GM19438 (cell line): ENCODE results near the gene UTF1.

Experiments used
- ATAC-seq: cut with Tn5 transposase; IDR thresholded peaks from one replicate; pipeline ENCODE4 v1.9.1; 2021; ENCODE audit warnings: low read depth; ENCODE audit not compliant: unreplicated experiment

Gene UTF1, protein sequence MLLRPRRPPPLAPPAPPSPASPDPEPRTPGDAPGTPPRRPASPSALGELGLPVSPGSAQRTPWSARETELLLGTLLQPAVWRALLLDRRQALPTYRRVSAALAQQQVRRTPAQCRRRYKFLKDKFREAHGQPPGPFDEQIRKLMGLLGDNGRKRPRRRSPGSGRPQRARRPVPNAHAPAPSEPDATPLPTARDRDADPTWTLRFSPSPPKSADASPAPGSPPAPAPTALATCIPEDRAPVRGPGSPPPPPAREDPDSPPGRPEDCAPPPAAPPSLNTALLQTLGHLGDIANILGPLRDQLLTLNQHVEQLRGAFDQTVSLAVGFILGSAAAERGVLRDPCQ

DNA sequence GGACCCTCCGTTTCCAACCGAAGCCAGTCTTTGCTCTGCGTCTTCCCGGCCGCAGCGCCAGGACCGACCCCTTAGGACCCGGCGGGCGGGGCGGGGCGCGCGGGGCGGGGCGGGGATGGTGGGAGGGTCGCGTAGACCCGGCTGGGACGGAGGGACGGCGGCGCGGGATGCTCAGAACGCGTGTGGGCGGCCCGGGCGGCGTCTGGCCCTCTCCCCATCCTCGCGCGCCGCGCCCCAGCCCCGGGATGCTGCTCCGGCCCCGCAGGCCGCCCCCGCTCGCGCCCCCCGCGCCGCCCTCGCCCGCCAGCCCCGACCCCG, at the start of gene UTF1:
Gene UTF1 (plus strand): TSS at position 174 of the 318 bp plus-strand sequence. CDS start 72 bp downstream, at position 246.
- no peak for ATAC-seq

DNA sequence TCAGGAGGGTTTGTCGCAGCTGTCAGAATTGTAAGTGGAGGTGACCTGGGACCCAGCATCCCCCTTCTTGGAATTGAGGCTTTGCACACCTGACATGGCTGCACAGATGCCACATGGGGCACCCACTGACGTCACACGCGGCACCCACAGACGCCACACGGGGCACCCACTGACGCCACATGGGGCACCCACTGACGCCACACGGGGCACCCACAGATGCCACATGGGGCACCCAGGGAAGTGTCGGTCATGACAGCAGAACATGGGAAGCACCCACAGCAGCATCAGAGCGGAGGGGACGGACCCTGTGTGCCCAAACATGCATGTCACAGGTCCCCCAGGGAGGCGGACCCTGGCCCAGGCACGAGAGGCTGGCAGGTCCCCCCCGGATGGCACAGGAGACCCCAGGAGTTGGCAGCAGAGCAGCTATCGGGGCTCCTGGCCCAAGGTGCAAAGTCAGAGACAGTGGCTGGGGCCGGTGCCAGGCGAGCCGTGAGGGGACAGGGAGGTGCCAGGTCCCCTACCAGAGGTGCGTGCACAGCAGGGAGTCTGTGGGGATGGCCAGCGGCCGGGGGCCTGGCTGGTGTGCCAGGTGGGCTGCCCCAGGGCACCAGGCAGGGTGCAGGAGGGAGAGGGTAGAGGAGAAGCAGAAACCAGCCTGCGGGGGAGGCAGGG, 48.9 kb upstream of the UTF1 start:
- no peak for ATAC-seq

DNA sequence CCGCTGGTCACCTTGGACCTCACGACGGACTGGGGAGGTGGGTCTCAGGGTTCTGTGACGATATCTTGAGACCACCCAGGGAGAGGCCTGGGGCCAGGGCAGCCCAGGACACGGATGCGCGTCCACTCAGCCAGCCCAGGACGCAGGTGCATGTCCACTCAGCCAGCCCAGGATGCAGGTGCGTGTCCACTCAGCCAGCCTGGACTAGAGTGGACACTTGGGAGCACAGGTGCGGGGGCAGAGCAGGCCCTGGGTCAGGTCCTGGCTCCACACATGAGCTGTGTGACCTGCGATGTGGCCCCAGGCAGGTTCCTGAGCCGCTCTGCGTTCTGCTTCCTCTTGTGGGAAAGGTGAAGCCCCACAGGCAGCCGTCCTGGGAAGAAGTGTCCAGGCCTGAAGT, 47.8 kb upstream of the UTF1 start:
- ATAC-seq, result no peak

DNA sequence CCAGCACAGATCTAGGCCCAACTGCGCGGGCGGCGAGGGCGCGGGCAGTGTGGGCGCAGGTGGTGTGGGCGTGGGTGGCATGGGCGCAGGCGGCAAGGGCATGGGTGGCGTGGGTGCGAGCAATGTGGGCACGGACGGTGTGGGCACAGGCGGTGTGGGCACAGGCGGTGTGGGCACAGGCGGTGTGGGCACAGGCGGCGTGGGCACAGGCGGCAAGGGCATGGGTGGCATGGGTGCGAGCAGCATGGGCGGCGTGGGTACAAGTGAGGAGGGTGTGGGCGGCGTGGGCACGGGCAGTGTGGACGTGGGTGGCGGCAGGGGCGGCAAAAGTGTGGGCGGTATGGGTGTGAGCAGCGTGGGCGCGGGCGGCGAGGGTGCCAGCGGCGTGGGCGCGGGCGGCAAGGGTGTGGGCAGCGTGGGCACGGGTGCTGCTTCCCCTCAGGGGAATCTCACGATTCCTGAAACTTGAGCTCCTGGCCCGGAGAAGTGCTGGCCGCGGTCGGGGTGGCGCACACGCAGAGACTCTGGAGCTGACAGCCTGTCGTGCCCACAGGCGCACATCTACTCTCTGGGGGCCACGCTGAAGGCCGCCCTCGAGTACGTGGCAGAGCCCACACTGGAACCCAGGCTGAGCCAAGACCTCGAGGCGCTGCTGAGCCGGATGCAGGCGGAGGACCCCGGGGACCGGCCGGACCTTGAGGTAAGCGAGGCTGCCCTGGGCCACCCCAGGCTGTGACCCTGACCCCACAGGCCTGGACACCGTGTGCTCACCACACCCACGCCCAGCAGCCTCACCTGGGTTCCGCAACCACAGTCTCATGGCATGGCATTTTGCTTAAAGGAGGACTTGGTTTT, 47.0 kb upstream of the UTF1 start:
- ATAC-seq, result no peak

DNA sequence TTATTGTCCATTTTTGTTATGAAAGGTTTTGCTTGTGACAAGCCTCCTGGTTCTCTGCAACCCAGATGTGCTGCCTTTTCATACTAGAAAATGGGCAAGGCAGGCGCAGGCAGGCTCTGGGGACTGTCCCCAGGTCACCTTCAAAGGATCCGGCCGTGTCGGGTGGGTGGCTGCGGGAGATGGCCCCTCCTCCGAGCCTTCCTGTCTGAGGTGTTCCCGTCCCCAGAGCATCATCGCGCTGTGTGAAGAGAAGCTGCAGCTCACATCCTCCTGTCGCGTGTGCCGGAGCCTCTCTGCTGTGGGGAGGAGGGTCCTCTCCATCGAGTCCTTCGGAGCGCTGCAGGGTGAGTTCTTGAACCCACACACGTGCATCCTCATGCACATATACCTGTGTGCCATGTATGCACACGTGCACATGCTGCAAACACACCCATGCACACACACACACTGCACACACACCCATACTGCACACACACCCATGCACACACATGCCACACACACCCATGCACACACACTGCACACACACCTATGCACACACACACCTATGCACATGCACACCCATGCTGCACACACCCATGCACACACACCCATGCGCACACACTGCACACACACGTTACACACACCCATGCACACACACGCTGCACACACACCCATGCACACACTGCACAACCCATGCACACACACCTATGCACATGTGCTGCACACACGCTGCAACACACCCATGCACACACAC, 46.2 kb upstream of the UTF1 start:
- no peak for ATAC-seq

DNA sequence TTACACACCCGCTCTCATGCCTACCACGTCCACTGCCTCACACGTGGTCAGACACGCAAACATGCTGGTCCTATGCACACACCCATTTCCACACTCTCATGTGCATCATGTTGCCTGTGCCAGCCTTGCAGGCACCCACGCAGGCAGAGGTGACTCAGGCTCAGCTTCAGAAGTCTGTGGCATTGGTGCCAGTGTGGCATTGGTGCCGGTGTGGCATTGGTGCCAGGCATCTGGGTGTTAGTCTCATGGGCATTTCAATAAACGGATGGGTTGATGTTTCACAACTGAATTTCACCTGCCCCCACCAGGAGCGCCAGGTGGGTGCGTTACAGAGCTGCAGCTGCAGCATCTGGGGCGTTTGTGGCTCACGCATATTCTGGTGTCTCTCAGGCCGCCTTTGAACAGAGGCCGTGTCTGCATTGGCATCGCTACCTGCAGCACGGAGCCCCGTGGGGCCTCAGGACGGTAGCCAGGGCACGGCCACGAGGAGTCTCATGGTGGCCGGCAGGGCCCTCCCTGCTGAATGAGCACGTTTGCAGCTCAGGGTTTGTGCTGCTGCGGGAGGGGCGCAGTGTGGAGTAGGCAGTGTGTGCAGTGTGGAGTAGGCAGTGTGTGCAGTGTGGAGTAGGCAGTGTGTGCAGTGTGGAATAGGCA, 45.3 kb upstream of the UTF1 start:
- no peak for ATAC-seq

DNA sequence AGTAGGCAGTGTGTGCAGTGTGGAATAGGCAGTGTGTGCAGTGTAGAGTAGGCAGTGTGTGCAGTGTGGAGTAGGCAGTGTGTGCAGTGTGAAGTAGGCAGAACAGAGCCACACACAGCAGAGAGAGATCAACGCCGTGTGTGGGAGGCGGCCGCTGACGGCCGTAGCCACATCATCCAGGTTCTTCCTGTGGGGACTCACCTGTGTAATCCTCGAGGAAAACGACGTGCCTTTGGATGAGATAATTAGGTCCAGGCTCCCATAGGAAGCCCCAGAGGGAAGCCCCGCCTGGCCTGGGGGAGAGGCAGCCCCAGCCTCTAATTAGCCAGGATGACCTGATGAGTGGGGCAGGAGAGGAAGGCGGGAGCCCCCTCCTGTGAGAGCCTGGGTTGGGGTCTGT, 44.6 kb upstream of the UTF1 start:
- no peak for ATAC-seq

DNA sequence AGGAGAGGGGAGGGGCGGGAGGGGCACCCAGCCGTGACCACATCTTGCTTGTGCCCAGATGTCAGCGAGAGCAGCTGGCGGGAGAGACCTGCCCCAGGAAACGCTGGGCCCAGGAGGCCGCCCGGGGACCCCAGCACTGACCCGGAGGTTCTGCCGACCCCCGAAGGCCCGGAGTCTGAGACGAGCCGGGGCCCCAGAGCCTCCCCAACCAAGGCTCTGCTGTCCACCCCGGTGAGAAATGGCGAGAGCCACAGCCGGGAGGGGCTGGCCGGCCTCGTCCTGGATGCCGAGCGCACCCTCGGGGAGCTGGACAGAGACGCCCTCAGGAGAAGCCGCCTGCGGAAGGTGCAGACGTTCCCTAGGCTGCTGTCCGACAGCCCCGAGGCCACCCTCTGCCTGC, 44.1 kb upstream of the UTF1 start:
- ATAC-seq, result no peak

DNA sequence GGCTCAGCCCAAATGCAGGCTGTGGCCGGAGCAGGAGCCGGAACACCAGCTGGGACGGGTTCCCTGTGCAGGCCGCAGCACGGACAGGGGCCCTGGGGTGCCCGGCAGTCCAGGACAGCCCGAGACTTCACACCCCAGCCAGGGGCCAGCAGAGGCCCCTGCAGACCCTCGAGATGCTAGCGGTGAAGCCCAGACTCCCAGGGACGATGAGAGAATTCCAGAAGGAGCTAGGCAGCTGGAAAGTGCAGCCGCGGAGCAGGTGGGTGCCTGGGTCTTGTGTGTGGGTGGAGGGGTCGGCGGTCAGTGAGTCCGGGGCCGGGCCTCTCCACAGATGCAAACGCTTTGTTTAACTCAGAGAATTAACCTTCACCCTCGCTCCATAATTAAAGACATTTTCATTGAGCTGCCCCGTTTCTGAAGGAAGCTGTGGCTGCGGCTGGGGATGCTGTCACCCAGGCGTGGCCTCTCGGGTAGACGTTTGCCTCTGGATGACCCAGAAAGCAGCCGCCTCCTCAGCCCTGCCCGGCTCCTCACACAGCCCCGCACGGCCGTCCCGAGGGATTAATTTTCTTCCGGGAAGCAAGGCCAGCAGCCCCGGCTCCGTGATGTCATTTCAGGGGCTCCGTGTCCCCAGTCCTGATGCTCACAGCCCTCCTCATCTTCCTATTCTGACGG, 43.5 kb upstream of the UTF1 start:
- no peak for ATAC-seq

DNA sequence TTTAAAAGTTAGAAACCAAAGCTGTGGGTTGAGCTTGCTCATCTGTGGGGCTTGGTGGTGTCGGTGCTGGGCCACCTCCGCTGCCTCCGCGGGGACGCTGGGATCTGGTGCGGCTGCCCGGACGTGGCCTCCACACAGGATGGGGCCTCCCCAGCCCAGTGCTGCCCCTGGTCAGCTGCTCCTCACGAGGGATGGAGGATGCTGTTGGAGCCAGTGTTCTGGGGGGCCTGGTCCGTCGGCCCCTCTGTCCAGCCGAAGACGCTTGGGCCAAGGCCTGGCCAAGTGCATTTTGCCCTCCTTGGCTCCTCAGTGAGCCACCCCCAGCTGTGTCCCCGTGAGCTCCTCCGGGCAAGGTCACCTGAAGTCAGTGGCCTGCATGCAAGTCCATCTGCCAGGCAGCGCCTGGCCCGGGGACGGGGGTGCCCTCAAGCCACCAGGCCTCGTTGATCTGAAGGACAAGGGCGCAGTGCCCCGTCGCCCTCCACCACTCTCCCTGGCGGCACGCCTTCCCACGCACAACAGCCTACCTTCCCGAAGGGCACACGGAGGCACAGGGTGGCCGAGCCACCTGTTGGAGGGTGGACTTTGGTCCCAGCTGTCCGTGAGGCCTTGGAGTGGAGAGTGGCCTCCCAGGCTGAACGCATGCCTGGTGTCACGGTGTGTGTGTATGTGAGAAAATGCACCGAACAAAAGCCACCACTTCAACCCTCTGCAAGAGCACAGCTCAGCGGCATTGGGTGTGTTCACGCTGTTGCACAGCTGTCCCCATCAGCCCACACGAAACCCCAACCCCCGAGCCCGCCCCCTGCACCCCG, 42.7 kb upstream of the UTF1 start:
- ATAC-seq, result no peak

DNA sequence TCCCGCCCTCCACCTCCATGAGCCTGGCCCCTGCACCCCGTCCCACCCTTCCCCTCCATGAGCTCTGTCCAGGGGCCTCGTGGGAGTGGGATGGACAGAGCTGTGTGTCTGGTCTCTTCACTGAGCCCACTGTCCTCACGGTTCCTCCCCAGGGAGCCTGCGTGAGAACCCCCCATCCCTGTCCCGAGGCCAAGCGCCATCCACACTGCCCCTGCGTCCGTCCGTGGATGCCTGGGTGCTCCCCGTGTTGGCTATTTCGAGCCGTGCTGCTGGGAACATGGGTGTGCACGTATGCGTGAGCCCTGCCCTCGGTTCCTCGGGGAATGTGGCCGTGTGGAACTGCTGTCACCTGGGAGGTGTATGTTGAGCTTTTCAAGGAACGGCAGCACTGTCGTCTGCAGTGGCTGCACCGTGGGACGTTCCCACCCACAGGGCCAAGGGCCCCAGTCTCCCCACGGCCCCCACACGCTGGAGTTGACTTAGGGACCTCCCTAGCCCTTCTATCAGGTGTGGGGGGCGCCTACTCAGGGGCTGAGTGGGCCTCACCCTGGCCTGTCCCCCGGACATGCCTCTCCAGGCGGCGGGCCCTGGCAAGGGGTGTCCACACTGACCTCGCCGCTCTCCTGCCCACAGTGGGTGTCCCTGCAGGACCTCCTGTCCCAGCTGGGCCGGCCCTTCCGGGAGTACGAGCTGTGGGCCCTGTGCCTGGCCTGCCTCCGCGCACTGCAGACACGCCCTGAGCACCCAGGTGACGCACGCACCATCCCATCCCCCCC, 41.9 kb upstream of the UTF1 start:
- no peak for ATAC-seq

DNA sequence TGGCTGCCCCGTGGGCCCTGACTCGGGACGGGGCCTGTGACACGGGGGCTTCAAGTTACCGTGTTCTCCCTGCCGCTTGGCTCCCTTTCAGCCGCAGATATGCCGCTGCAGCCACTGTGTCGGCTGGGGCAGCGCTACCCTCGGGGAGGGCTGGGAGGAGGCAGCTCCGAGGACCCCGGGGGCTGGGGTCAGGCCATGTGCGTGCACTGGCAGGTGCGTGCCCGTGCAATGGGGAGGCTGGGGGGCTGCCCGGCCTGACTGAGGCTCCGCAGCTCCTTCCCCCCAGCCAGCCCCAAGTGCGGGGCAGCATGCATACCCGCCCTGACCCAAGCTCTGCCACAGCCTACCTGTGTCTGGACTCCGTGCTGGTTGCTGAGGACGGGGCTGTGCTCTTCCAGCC, 40.8 kb upstream of the UTF1 start:
- no peak for ATAC-seq

DNA sequence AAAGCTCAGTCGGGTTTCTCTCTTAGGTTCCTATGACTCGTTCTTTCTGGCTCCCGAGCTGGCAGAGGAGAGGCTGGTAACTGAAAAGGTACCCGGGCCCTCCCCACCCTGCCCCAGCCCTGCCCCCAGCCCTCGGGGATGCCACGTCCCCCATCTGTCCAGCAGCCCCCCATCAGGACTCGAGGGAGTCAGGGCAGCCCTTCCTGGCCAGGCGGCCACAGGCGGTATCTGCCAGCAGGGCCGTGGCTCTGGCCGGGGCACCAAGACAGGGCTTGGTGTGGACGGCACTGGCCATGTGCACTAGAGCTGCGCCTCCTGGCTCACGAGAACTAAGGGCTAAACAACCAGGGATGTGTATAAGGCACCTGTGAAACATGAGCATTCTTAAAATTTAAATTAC, 40.3 kb upstream of the UTF1 start:
- ATAC-seq, result no peak

DNA sequence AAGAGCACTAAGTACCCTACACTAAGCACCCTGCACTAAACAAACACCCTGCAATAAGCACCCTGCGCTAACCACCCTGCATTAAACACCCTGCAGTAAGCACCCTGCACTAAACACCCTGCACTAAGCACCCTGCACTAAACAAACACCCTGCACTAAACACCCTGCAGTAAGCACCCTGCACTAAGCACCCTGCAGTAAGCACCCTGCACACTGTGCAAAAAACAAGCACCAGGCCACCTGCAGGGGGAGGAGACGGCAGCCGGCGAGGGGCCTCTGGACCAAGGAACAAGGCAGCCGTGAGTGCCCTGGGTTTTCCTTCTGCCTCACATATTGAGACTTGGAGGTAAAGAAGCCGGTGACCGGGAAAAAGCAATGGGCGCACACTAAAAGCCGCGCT, 39.8 kb upstream of the UTF1 start:
- no peak for ATAC-seq

DNA sequence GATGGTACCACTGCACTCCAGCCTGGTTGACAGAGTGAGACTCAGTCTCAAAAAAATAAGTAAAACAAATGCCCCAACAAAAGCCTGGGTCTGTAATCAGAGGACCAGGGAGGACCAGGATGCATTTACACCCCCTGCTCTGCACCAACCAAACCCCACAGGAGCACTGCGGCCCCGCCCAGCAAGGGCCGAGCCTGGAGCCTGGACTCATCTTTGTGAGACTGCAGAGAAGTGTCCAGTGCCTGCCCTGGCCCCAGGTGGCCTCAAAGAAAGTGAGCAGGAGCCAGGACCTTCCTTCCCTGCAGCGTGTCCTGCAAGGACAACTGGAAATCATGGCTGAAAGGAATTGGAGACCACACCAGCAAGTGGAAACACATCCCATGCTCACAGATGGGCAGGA, 38.4 kb upstream of the UTF1 start:
- ATAC-seq, result no peak

DNA sequence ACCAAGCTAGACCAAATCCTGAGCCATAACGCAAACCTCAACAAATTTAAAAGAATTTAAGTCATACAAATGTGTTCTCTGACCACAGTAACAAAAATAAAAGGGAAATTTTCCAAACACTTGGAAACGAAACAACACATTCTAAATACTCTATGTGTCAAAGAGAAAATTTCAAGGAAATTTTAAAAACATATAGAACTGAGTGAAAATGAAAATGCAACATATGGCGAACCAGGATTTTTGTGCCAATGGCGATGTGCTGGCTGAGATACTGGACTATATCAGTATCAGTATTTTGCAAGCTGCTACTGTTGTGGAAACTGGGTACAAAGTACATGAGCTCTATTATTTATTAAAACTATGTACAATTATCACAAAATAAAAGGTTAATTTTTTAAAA, 35.9 kb upstream of the UTF1 start:
- no peak for ATAC-seq

DNA sequence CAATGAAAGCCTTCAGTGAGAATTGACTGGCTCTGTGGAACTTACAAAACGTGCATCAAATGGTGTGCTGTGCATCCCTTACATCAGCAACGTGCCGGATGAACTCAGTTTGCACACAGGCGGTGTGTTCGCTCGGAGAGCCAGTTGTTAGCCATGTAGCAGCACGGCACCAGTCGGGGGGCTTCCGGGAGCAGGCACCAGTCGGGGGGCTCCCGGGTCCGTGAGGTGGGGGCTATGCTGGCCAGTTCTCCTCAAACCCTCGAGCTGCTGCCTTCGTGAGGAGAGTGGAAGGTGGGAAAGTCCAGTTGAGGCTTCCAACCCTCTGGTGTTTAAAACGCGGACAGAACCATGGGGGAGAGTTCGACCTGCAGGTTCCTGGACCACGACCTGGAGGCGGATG, 34.9 kb upstream of the UTF1 start:
- ATAC-seq, result no peak

DNA sequence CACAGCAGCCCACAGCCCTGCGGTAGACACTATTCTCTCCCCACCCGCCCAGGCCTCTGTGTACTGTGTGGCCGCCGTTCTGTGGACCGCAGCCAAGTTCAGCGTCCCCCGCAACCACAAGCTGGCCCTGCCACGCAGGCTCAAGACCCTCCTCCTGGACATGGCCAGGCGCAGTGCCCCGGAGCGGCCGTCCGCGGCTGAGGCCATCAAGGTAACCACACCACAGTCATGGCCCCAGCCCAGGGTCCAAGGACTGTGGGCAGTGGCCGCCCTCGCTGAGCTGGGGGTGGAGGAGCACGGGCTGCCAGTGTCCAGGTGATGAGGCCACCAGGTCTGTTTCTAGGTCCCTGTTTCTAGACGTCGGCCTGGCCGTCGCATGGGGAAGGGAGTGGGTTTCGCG, 34.4 kb upstream of the UTF1 start:
- no peak for ATAC-seq
